ENCODE results near the gene GINS2. TPM values are rescaled to one million over a fixed set of nuclear protein-coding genes. Genes with fewer than 3 reads are reported as not detected.

The GINS2 gene
- total RNA-seq, 1 donor from 2014 or later = 4.9 TPM

DNA sequence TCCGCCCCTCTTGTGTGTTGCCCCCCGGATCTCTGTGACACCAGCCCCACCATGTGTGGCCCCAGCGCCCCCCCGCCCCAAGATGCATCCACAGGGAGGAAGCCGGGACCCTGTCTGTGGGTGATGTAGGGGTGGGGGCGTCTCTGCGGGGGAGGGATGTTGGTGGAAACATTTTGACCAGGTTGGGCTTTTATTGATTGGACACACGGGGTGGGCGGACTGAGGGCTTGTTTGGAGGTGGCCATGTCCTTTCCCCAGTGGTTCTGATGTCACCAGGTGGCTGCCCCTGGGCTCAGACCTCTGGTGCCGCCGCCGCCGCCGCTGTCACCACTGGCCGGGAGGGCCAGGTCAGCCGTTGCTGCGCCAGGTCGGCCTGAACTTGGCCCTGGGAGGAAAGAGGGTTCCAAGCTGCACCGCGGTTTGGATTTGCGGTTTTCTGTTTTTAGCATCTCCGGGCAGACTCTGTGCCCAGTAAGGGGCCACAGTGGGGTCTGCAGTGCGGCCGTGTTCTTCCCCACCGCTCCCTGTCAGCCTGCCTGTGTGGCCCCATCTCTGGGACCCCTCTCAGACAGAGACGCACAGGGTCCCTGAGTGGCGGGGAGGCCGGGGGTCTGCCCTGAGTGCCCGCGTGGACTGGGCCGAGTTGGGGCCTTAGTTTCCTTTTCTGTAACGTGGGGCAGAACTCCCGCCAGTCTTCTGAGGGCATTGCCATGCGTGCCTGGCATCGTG is 55.9 kb downstream of the GINS2 start:
- FAIRE-seq (no peak), DNase-seq (ENCODE audit: low spot score in 2 of 2) (no peak)

- no peak for FAIRE-seq
- no peak for DNase-seq (ENCODE audit: low spot score in 2 of 2)
Observed at GRCh38 chr16:85631802-85632393, 56.9 kb downstream of the GINS2 start.

DNA sequence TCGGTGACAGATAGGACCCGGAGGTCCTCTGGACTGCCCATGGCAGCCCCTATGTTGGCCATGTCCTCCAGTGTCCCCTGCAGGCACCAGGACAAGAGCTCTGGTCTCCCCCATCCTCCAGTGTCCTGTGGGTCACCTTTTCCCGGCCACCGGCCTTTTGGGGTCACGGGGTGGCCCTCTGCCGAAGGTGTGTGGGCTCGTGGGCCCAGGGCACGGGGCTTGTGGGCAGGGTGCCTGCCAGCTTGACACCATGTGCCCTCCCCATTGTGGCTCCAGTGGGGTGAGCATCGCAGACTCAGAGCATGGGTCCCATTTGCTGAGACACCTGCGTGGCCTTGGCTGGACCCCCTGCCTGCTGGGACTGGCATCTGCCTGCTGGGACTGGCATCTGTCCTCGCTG is 57.5 kb downstream of the GINS2 start:
- no peak for FAIRE-seq
- no peak for DNase-seq (ENCODE audit: low spot score in 2 of 2)

GRCh38 chr16:85629853-85630252 is 58.9 kb downstream of the GINS2 start:
- DNase-seq (ENCODE audit: low spot score in 2 of 2) (no peak), FAIRE-seq (no peak)

- FAIRE-seq (no peak), DNase-seq (ENCODE audit: low spot score in 2 of 2) (no peak)
Observed at GRCh38 chr16:85629326-85629725, 59.4 kb downstream of the GINS2 start.

DNA sequence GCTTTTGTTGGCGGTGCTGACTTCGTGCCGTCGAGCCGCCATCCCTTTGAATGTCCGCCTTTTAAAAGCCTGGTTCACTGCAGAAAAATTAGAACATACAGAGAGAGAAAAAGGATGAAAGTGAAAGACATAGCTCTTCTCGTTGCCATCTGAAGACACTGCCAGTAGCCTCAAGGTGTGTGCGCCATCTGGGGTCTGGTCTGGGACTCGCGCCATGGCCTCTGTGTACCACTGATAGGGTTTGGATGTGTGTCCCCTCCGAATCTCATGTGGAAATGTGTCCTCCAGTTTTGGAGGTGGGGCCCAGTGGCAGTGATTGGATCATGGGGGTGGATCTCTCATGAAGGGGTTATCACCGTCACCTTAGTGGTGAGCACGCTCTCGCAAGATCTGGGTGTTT is 60.1 kb downstream of the GINS2 start:
- no peak for FAIRE-seq
- DNase-seq (ENCODE audit: low spot score in 2 of 2) = no peak

GRCh38 chr16:85628265-85628556 is 60.5 kb downstream of the GINS2 start:
- DNase-seq (ENCODE audit: low spot score in 2 of 2) = no peak
- no peak for FAIRE-seq

DNA sequence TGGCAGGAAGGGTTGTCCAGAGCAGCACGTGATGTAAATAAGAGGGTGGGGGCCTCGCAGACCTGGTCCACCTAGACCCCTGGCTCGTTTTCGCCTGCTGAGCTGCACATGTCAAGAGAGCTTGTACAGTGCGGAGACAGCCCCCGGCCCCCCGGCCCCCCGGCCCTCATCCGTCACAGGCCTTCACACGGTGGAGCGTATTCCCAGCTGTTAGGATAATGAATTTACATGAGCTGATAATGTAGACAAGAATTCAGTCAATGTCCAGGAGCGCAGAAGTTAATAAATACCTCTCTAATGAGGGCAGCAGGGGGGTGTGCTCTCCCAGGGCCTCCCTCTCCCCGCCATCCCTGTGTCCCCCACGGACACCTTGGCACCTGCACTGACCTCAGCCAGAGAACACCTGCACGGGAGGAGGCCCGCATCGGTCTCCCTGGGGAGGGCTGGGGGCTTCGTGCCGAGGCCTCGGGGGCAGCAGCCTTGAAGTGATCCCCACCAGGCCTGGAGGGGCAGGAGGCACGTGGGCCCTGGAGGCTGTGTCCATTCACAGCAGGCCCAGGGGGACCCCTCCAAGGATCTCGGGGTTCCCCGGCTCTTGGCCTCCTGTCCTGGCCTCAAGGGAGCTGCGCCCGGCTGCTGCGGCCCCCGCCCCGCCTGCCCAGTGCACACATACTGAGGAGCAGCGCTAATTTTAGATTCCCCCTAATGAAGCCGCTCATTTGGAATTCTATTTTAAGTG is 61.1 kb downstream of the GINS2 start:
- no peak for DNase-seq (ENCODE audit: low spot score in 2 of 2)
- no peak for FAIRE-seq

- DNase-seq (ENCODE audit: low spot score in 2 of 2) (no peak), FAIRE-seq (no peak)
Observed at GRCh38 chr16:85627089-85627488, 61.7 kb downstream of the GINS2 start.

Small RNA genes within 50 kb of the gene (small RNA-seq; reads per million reads assigned to genes)
- not detected for gene RN7SL381P

Other genes starting within 250 kb of the GINS2 start
- gene GSE1, start 75.6 kb downstream of the GINS2 start, total RNA-seq = 13.9 TPM
- 0.82 TPM for gene C16orf74, start 62.1 kb upstream of the GINS2 start, total RNA-seq
- gene EMC8, start 110.6 kb upstream of the GINS2 start, total RNA-seq = 16.3 TPM
- 228 TPM for gene COX4I1, start 110.7 kb upstream of the GINS2 start, total RNA-seq
- 3.7 TPM for gene IRF8, start 210.2 kb upstream of the GINS2 start, total RNA-seq